Lower leg skin (tissue), 3 donors: ENCODE results near the gene CAP2.

ENCODE experiments used
- CTCF ChIP-seq, 3 donors: fragments of 450-650 bp; IDR thresholded peaks; one replicate each; pipeline ENCODE4 v1.5.1; 2016; ENCODE audit warnings: antibody characterized with exemption in 3 of 3, mild to moderate bottlenecking in 3 of 3, moderate library complexity in 2 of 3
- POLR2A ChIP-seq, 2 donors: fragments of 450-650 bp; IDR thresholded peaks; one replicate each; pipeline ENCODE4 v1.6.1; 2016 to 2017; ENCODE audit warnings: antibody characterized with exemption in 2 of 2, mild to moderate bottlenecking in 1 of 2, moderate library complexity in 1 of 2

GRCh38 chr6:17490724-17491123 lies 97.3 kb downstream of the CAP2 start:
- no peak for TF ChIP-seq CTCF (IDR thresholded peaks at IDR 0.05)
- TF ChIP-seq POLR2A (IDR thresholded peaks at IDR 0.05): no peak
